Fibroblast of villous mesenchyme (primary cell): Measurements from ENCODE around the gene ZNF462. TPM values are rescaled to one million over a fixed set of nuclear protein-coding genes. Genes with fewer than 3 reads are reported as not detected.

ENCODE experiments used
- DNase-seq: peaks from one replicate; pipeline ENCODE4 v3.0.0-alpha.2; 2010; ENCODE audit warnings: low read depth
- H3K4me3 ChIP-seq: 2 replicates; pipeline ENCODE4 v1.5.1; 2011; ENCODE audit warnings: low read depth, mild to moderate bottlenecking, low read length
- CTCF ChIP-seq: IDR thresholded peaks from 2 replicates; pipeline ENCODE4 v1.5.1; 2012; ENCODE audit warnings: low read depth, mild to moderate bottlenecking, low read length; ENCODE audit not compliant: insufficient read depth
- total RNA-seq: library from RNA; depleted of rRNA; stranded (reverse); fragments of >200 nt; gene quantifications from 2 replicates; pipeline ENCODE4 v1.2.3, GENCODE V29; 2012

Gene ZNF462
- total RNA-seq, 1 donor, result 32.4 TPM

DNA sequence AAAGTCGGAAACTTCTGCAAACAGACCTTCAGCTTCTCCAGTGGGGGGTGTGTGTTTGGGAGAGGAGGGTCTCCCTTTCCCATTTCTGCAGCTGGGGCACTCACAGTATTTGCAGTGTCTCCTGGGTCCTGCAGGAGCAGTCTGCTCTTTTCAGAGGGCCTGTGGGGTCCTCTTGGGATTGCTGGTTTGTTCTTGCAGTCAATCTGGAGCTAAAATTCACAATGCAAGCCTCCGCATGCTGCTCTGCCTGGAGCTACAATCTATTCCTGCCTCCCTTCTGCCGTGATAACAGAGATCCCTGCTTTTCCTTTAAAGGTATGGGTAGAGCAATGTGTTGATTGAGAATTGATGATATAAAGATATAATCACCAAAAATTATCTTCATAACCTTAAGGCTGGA, 43.2 kb downstream of the ZNF462 start:
- H3K4me3 ChIP-seq, result no peak overlapping the region
- DNase-seq, result no peak
- no peak for TF ChIP-seq CTCF

DNA sequence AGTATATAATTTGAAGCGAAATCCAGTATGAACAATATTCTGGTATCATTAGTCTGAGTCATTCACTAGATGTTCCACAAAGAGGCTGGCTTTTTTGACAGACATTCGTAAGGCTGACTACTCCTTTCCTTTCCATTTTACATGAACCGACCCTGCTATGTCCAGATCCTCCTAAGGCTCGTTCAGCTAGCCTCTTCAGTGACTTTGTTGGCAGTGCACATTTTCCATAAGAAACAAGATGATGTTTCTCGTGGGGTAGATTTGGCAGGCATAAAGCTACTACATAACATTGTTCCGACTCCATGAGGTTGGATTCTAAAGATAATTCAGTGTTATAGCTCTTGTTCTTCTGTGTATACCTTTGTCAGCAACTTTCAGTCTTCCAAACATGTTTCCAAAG, 49.0 kb downstream of the ZNF462 start:
- DNase-seq, result no peak
- H3K4me3 ChIP-seq, result no peak overlapping the region
- TF ChIP-seq CTCF, result no peak

GRCh38 chr9:106913276-106913675, 50.3 kb downstream of the ZNF462 start:
- no peak for DNase-seq
- TF ChIP-seq CTCF, result no peak
- H3K4me3 ChIP-seq, result no peak overlapping the region

- H3K4me3 ChIP-seq, result no peak overlapping the region
- no peak for DNase-seq
- no peak for TF ChIP-seq CTCF
Measured at GRCh38 chr9:106915851-106916250, 52.9 kb downstream of the ZNF462 start.

DNA sequence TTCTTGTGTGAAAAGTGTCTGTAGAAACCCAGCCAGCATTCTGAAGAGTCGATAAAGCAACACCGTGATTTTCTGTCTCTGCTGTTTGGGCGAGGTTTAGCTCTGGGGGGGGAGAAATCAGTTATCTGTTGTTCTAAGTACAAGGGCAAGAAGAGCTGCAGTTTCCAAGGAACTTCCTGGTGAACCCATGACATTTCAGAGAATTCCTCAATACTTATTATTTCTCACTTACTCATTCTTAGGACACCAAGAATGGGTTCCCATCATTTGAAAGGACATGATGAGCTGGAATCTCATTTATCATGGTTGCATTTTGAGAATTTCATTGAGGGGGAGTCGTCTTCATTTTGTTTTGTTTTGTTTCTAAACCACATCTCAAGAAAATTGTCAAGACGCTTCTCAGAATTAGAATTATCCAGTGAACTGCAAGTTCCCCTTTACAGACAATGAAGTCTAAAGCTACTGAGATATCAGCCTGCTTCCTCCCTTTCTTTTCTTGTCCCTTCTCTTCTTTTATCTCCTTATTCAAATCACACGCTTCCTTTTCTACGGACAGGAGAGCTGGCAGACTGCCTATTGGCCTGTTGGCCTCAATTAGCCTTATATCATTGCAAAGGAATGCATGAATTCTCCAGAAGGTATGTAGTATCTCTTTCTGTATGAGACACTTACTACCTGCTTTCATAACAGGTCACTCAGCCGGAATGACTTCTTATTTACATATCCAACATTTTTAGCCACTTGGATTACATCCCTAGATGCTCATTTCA, 53.7 kb downstream of the ZNF462 start:
- DNase-seq, result peak; percentile 80
- no peak for TF ChIP-seq CTCF
- no peak overlapping the region for H3K4me3 ChIP-seq

GRCh38 chr9:106918825-106919509, 56.0 kb downstream of the ZNF462 start:
- no peak for TF ChIP-seq CTCF
- no peak overlapping the region for H3K4me3 ChIP-seq
- DNase-seq, result no peak

DNA sequence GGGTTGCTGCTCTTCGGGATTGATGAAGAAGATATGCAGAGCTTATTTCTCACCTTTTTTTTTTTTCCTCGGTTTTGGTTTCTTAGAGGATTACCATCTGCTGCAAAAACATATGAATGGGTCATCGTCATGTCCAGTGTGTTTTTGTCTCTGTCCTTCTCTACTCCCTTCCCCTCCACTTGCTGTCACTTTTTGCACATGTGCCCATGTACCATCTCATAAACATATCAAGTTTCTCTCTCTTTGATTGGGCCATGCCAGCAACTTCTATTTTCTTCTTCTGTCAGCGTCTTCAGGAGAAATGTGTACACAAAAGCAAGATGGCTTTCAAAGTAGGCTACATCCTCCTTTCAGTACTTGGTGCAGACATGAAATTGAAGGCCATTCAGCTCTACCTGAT, 57.1 kb downstream of the ZNF462 start:
- no peak for TF ChIP-seq CTCF
- no peak overlapping the region for H3K4me3 ChIP-seq
- no peak for DNase-seq
